ENCODE results near the gene PHC2.

- TF ChIP-seq POLR2A (IDR thresholded peaks at IDR 0.05) (no peak), CTCF (IDR thresholded peaks at IDR 0.05) (no peak)
Observed at GRCh38 chr1:33377756-33378155, 53.1 kb downstream of the PHC2 start.

Measured in lower leg skin (tissue), 3 donors.